H1 (cell line): ENCODE results near the gene PSORS1C1. TPM values are rescaled to one million over a fixed set of nuclear protein-coding genes. Genes with fewer than 3 reads are reported as not detected.
A peak's percentile ranks its signal among the peaks of the same experiment; 100 is the strongest.

Source experiments
- ATF3 ChIP-seq: IDR thresholded peaks from 2 replicates; pipeline ENCODE4 v1.6.1; 2011; ENCODE audit warnings: low read depth, mild to moderate bottlenecking, low read length; ENCODE audit not compliant: insufficient read depth
- JUND ChIP-seq: IDR thresholded peaks from 2 replicates; pipeline ENCODE4 v1.6.1; 2011; ENCODE audit warnings: mild to moderate bottlenecking, improper control_type of control experiment, low read length
- MAX ChIP-seq: IDR thresholded peaks from 2 replicates; pipeline ENCODE4 v1.6.1; 2012; ENCODE audit warnings: inconsistent platforms
- PHF8 ChIP-seq: fragments of 200-600 bp; sonication (generic); conservative IDR thresholded peaks from 2 replicates; pipeline ENCODE4 v1.7.1; 2012; ENCODE audit warnings: low read depth, mild to moderate bottlenecking, inconsistent platforms, low read length, moderate library complexity
- RXRA ChIP-seq: IDR thresholded peaks from 2 replicates; pipeline ENCODE4 v1.6.1; 2011; ENCODE audit warnings: low read depth, mild to moderate bottlenecking, low read length, moderate library complexity; ENCODE audit not compliant: insufficient read depth
- SRF ChIP-seq: IDR thresholded peaks from 2 replicates; pipeline ENCODE4 v1.6.1; 2011; ENCODE audit warnings: mild to moderate bottlenecking, low read depth, low read length, moderate library complexity
- polyA plus RNA-seq, 7 experiments: library from polyadenylated mRNA; depleted of rRNA in 3 of 7; stranded (reverse) in 5 of 7; unstranded in 2 of 7; fragments of >200 nt in 5 of 7; fragments of 200-250 nt in 2 of 7; gene quantifications; 1 replicate in 5 of 7; 2 replicates in 1 of 7; 4 replicates in 1 of 7; pipeline versions ENCODE4 v1.2.1 to v1.2.3, GENCODE V29; 2011 to 2013; ENCODE audit warnings: missing spikeins in 2 of 7, mixed read lengths in 2 of 7
- total RNA-seq: library from RNA; stranded (reverse); fragmentation: NEBNext Ultra II Directional; extraction: Animal tissue kit (Norgen Biotek cat#: 25700); gene quantifications from 2 replicates; pipeline ENCODE4 v1.2.1, GENCODE V29; 2021

Gene PSORS1C1
- total and polyA plus RNA-seq, 2 of the 8 experiments (the other 6 are each of a cell fraction or from before 2014, with no cell fraction given) = 0.12 to 0.52 TPM

GRCh38 chr6:31169123-31169857, 54.7 kb downstream of the PSORS1C1 start (continued):
- TF ChIP-seq MAX (no peak), PHF8 (0 out of 2 replicates have a peak, but pooled peaks have one; percentile 14), ATF3 (no peak), JUND (no peak), SRF (no peak), RXRA (no peak)
